HG02623 (cell line): ENCODE data around the gene GUK1.
"Not testable (repeated sequence)": the region's sequence is repeated elsewhere in the genome, so short reads cannot be mapped to it uniquely, and the experiment has no call there.

ENCODE experiments used
- ATAC-seq: cut with Tn5 transposase; IDR thresholded peaks from one replicate; pipeline ENCODE4 v1.9.1; 2021; ENCODE audit warnings: moderate library complexity; ENCODE audit not compliant: unreplicated experiment

GUK1 gene

GRCh38 chr1:228175316-228176023 lies 35.4 kb downstream of the GUK1 start:
- ATAC-seq = no peak

- ATAC-seq = no peak
These were observed 35.9 kb downstream of the GUK1 start for GRCh38 chr1:228176024-228176395.

DNA sequence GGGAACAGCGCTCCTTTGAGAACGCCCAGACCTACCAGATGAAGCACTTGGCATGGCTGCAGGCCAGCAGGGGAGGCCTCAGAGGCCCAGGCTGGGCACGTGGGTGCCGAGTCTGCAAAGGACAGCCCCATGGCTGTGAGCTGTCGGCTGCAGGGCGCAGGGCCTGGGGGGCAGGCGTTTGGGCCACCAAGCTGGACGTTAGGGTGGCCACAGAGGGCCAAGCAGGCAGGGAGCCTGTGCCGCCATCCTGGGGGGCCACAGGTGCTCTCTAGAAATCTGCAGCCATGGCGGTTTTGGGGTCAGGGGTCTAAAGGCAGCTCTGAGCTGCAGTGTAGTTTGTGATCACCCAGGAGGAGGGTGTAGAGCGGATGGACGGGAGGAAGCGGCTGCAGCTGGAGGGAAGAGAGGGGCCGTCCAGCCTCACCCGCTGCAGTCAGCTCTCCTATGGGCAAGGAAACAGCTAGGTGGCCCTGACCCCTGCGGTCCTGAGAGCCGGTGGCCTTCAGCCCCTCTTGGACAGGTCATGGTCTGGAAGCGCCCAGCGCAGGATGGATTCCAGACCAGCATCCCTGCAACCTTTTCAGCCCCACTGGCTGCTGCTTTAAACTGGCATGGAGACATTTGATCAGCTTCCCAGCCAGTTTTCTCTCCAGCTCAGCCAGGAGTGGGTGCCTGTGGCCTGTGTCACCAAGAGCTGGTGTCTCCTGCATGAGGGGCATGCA lies 36.5 kb downstream of the GUK1 start:
- no peak for ATAC-seq

- ATAC-seq = no peak
These were observed 37.0 kb downstream of the GUK1 start for GRCh38 chr1:228177183-228177475.

DNA sequence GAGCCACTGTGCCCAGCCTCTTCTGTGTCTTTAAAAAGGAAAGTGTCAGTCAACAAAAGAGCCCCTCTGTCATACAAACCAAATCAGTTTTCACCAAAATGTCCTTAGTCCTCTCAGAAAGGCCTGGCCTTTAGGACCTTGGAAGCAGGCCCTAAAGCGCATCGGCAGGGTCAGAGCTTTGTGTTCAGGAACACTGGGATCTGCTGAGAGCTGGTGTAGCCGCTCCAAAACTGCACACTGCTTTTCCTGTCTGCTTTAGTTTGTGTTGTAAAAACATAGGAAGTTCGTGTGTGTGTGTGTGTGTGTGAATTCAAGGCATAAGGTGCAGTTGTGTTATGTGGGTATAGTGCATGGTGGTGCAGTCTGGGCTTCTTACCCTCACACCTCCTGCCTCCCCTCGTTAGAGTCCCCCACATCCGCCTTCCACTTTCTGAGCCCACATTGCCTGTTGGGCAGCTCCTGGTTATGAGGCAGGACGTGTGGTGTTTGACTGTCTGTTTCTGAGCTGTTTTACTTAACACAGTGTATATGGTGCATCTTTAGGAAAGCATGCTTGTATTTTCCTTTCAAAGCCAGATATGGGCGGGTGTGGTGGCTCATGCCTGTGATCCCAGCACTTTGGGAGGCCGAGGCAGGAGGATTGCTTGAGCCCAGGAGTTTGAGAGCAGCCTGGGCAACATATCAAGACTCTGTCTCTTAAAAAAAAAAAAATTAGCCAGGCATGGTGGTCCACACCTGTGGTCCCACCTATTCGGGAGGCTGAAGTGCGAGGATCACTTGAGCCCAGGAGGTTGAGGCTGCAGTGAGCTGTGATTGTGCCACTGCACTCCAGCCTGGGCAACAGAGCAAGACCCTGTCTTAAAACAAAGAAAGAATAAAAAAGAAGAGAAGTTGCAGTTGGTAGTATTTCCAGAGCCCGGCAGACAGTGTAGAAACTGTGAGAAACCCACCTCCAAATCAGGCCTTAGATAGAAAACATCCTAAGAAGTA lies 37.9 kb downstream of the GUK1 start:
- no peak for ATAC-seq

GRCh38 chr1:228178737-228179684 lies 38.9 kb downstream of the GUK1 start:
- no peak for ATAC-seq

GRCh38 chr1:228180271-228180958 lies 40.3 kb downstream of the GUK1 start:
- ATAC-seq = no peak

GRCh38 chr1:228180959-228181644 lies 41.0 kb downstream of the GUK1 start:
- ATAC-seq = no peak

- ATAC-seq = no peak
These were observed 41.6 kb downstream of the GUK1 start for GRCh38 chr1:228181645-228182034.

DNA sequence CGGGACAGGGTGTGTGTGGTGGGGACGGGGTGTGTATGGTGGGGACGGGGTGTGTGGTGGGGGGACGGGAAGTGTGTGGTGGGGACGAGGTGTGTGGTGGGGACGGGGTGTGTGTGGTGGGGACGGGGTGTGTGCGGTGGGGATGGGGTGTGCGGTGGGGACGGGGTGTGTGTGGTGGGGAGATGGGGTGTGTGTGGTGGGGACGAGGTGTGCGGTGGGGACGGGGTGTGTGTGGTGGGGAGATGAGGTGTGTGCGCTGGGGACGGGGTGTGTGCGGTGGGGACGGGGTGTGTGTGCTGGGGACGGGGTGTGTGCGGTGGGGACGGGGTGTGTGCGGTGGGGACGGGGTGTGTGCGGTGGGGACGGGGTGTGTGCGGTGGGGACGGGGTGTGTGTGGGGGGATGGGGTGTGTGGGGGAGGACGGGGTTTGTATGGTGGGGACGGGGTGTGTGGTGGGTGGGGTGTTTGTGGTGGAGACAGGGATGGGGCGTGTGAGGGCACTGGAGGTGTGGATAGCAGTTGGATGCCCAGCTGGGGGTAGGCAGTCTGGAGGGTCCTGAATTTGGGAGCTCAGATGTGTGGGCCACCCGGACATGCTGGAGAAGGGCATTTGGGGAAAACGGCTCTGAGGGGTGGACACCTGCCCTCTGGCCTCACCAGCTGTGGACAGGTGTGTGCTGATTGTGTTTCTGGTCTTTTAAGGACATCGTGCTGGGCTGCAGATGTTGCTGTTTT lies 42.4 kb downstream of the GUK1 start:
- no peak for ATAC-seq

DNA sequence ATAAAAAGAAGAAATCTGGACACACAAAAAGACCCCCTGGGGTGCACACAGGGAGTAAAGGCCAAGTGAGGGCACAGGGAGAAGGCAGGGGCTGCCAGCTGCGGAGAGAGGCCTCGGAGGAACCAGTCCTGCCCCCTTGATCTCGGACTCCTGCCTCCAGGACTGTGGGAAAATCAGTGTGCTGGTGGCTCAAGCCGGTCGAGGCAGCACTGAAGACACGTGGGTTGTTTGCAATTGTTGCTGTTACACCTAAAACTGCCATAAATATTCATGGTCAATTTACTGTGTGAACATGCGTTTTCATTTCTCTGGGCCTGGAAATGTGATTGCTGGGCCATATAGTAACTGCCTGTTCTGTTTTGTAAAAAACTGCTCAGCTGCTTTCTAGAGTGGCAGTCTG lies 44.1 kb downstream of the GUK1 start:
- no peak for ATAC-seq

DNA sequence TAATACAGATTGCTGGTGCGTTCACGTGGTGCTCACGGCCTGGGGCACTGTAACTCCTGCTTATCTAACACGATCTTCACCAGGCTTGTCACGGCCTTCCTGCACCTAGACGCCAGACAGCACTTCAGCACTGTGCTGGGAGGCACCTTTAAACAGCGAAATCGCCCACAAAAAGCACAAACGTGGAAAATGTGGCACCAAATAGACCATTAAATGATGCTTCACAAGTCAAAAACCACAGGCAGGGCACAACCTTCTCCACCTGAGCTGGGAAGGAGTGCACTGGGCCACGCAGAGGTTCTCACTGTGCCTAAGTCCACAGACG lies 45.5 kb downstream of the GUK1 start:
- ATAC-seq = no peak

- not testable (repeated sequence) for ATAC-seq
These were observed 48.2 kb downstream of the GUK1 start for GRCh38 chr1:228188249-228188648.

DNA sequence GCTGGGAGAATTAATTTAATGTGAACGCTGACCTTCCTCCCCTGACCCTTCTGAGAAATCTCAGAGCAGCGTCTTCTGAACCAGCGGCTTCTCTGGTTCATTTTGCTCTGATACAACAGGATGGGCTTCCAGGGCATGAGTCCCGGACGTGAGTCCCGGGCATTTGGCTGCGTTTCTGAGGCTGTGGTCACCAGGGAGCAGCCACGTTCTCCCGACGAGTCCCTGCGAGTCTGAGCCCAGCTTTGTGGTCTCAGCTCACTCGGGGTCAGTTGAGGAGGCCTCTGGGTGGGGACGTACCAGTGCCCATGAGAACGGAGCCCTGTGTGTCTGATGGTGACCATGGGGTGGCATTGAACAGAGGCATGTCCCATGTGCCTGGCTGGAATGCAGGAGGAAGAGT lies 50.1 kb downstream of the GUK1 start:
- no peak for ATAC-seq

DNA sequence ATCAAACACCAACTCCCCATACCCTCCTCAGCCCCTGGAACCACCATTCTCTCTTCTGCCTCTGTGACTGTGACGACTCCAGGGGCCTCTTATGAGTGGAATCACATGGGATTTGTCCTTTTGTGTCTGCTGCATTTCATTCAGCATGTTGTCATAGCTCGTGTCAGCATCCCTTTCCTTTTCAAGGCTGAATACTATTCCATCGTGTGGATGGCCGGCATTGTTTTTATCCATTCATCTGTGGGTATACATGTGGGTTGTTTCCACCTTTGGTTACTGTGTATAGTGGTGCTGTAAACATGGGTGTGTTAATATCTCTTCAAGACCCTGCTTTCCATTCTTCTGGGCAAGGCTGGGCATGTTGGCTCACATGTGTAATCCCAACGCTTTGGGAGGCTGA lies 50.7 kb downstream of the GUK1 start:
- ATAC-seq = no peak

GRCh38 chr1:228194436-228194835 lies 54.4 kb downstream of the GUK1 start:
- no peak for ATAC-seq

DNA sequence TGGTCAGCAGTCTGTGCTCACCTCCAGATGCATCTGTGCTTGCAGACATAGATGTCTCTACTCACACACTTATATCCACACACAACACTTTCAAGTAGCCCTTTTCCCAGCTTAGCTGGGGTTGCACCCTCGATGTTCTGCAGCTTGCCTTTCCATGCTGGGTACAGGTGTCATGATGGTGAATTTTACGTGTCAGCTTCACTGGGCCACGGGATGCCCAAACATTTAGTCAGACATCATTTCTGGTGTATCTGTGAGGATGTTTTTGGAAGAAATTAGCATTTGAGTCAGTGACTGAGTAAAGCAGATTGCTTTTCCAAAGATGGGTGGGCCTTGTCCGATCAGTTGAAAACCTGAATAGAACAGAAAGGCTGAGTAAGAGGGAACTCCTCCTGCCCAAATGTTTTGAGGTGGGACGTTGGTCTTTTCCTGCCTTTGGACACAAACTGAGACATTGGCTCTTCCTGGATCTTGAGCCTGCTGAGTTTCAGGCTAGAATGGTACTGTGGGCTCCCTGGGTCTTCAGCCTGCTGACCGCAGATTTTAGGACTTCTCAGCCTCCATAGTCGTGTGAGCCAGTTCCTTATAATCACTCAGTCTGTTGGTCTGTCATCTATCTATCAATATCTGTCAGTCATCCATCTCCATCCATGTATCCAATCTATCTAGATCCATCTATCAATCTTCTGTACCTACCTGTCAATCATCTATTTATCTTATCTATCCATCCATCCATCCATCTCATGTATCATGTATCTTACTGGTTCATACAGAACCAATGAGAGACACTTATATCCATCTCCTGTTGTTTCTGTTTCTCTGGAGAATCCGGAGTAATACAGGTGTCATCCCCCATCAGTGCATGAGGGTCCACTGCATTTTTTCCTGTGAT lies 55.1 kb downstream of the GUK1 start:
- no peak for ATAC-seq

- ATAC-seq = no peak
These were observed 57.6 kb downstream of the GUK1 start for GRCh38 chr1:228197555-228198147.
